Measurements from ENCODE around the gene PGAP2. TPM values are rescaled to one million over a fixed set of nuclear protein-coding genes. Genes with fewer than 3 reads are reported as not detected.
"Not testable (repeated sequence)": the region's sequence is repeated elsewhere in the genome, so short reads cannot be mapped to it uniquely, and the experiment has no call there.

PGAP2 gene
- total and polyA plus RNA-seq, 4 donors: 10.0 to 14.8 (median 12.0) TPM

- Histone ChIP-seq H3K4me1 (ENCODE audit: control insufficient read depth in 4 of 4, insufficient read depth in 4 of 4, low read length in 3 of 4) (peaks cover 22 to 57% (median 29%) of the 10 kb centered on the region in 4 donors), H3K9me3 (ENCODE audit: control insufficient read depth in 4 of 4, low read length in 3 of 4) (no peaks in the 10 kb centered on the region), H3K27me3 (ENCODE audit: control insufficient read depth in 4 of 4, insufficient read depth in 4 of 4, low read length in 3 of 4) (no peaks in the 10 kb centered on the region), H3K9ac (ENCODE audit: low read depth in 1 of 2, low read length in 2 of 2) (no peak overlapping the region), H3K36me3 (ENCODE audit: control insufficient read depth in 4 of 4, insufficient read depth in 3 of 4, low read depth in 1 of 4, low read length in 3 of 4) (no peaks in the 10 kb centered on the region), H3K27ac (ENCODE audit: low read depth in 1 of 2, low read length in 2 of 2) (peak overlapping the region in 1 of 2 donors; percentile 16), H3K4me3 (ENCODE audit: low read depth in 1 of 3, low read length in 3 of 3) (no peak overlapping the region)
- no peak for DNase-seq (ENCODE audit: low spot score)
- no peak for TF ChIP-seq JUND (IDR thresholded peaks at IDR 0.05)
- TF ChIP-seq YY1 (IDR thresholded peaks at IDR 0.05): no peak
- no peak for TF ChIP-seq SP1 (IDR thresholded peaks at IDR 0.05)
- no peak for TF ChIP-seq GABPA (IDR thresholded peaks at IDR 0.05 in 1 of 2, conservative IDR thresholded peaks at IDR 0.05 in 1 of 2)
- TF ChIP-seq RXRA (IDR thresholded peaks at IDR 0.05): no peak
- TF ChIP-seq FOXA2 (IDR thresholded peaks at IDR 0.05): no peak
- TF ChIP-seq RAD21 (IDR thresholded peaks at IDR 0.05): no peak
- no peak for TF ChIP-seq MAX (IDR thresholded peaks at IDR 0.05)
- WGBS: 94% methylated on average over 2 of the region's 2 CpGs
Measured at GRCh38 chr11:3860375-3860774, 52.0 kb downstream of the PGAP2 start.

DNA sequence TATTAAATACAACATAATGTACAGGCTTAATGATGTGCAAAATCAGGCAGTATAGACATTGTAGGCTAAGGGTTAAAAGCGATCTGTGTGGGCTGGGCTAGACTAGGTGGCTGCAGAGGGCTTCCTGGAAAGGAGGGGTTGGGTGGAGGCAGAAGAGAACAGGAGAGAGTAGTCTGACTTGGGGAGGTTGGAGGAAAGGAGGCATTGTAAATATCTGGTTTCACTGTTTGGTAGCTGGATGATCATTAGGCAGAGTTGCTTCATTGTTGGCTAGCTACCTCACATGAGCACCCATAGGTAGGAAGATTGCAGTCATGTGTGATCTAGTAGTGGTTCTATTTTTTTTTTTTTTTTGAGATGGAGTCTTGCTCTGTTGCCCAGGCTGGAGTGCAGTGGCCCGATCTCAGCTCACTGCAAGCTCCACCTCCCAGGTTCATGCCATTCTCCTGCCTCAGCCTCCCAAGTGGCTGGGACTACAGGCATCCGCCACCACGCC is 52.6 kb downstream of the PGAP2 start:
- 84% methylated on average over 4 of the region's 4 CpGs for WGBS
- peaks cover 28 to 63% (median 33%) of the 10 kb centered on the region in 4 donors for H3K4me1 ChIP-seq (ENCODE audit: control insufficient read depth in 4 of 4, insufficient read depth in 4 of 4, low read length in 3 of 4)

GRCh38 chr11:3861683-3862082 is 53.3 kb downstream of the PGAP2 start:
- Histone ChIP-seq H3K36me3 (ENCODE audit: control insufficient read depth in 4 of 4, insufficient read depth in 3 of 4, low read depth in 1 of 4, low read length in 3 of 4) (no peaks in the 10 kb centered on the region), H3K27me3 (ENCODE audit: control insufficient read depth in 4 of 4, insufficient read depth in 4 of 4, low read length in 3 of 4) (no peaks in the 10 kb centered on the region), H3K4me1 (ENCODE audit: control insufficient read depth in 4 of 4, insufficient read depth in 4 of 4, low read length in 3 of 4) (peaks cover 25 to 62% (median 36%) of the 10 kb centered on the region in 4 donors), H3K9me3 (ENCODE audit: control insufficient read depth in 4 of 4, low read length in 3 of 4) (no peaks in the 10 kb centered on the region), H3K9ac (ENCODE audit: low read depth in 1 of 2, low read length in 2 of 2) (no peak overlapping the region), H3K4me3 (ENCODE audit: low read depth in 1 of 3, low read length in 3 of 3) (no peak overlapping the region), H3K27ac (ENCODE audit: low read depth in 1 of 2, low read length in 2 of 2) (no peak overlapping the region)
- TF ChIP-seq FOXA2 (IDR thresholded peaks at IDR 0.05) (no peak), HNF4G (IDR thresholded peaks at IDR 0.05) (no peak), NR2F2 (IDR thresholded peaks at IDR 0.05) (no peak), REST (IDR thresholded peaks at IDR 0.05) (no peak), MAX (IDR thresholded peaks at IDR 0.05) (no peak), JUND (IDR thresholded peaks at IDR 0.05) (no peak)
- TF ChIP-seq, protein P1, sequence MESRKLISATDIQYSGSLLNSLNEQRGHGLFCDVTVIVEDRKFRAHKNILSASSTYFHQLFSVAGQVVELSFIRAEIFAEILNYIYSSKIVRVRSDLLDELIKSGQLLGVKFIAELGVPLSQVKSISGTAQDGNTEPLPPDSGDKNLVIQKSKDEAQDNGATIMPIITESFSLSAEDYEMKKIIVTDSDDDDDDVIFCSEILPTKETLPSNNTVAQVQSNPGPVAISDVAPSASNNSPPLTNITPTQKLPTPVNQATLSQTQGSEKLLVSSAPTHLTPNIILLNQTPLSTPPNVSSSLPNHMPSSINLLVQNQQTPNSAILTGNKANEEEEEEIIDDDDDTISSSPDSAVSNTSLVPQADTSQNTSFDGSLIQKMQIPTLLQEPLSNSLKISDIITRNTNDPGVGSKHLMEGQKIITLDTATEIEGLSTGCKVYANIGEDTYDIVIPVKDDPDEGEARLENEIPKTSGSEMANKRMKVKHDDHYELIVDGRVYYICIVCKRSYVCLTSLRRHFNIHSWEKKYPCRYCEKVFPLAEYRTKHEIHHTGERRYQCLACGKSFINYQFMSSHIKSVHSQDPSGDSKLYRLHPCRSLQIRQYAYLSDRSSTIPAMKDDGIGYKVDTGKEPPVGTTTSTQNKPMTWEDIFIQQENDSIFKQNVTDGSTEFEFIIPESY (IDR thresholded peaks at IDR 0.05): no peak
- DNase-seq (ENCODE audit: low spot score): no peak
- WGBS: 63% methylated on average over 1 of the region's 1 CpG

More for the DNA sequence above, 52.6 kb downstream of the PGAP2 start:
- not testable (repeated sequence) for H3K4me3 ChIP-seq (ENCODE audit: low read depth in 1 of 3, low read length in 3 of 3); H3K27me3 ChIP-seq (ENCODE audit: control insufficient read depth in 4 of 4, insufficient read depth in 4 of 4, low read length in 3 of 4); H3K9ac ChIP-seq (ENCODE audit: low read depth in 1 of 2, low read length in 2 of 2); DNase-seq (ENCODE audit: low spot score); H3K36me3 ChIP-seq (ENCODE audit: control insufficient read depth in 4 of 4, insufficient read depth in 3 of 4, low read depth in 1 of 4, low read length in 3 of 4); H3K9me3 ChIP-seq (ENCODE audit: control insufficient read depth in 4 of 4, low read length in 3 of 4)
- TF ChIP-seq RXRA (IDR thresholded peaks at IDR 0.05): peak in 1 of 2 donors; percentile 6
- H3K27ac ChIP-seq (ENCODE audit: low read depth in 1 of 2, low read length in 2 of 2): peak overlapping the region in 1 of 2 donors; percentile 16

Data from liver (tissue), 9 donors.